Fibroblast of the conjunctiva (primary cell): ENCODE data around the gene CTRL.
"Not testable (repeated sequence)": the region's sequence is repeated elsewhere in the genome, so short reads cannot be mapped to it uniquely, and the experiment has no call there.

Source experiments
- DNase-seq: peaks from one replicate; pipeline ENCODE4 v3.0.0-alpha.2; 2010; ENCODE audit warnings: low read depth

CTRL gene

GRCh38 chr16:67931712-67932461, at the start of gene CTRL:
CTRL (minus strand) TSS chr16:67931862; CDS start chr16:67931852, 10 bp downstream.
- DNase-seq: no peak

- no peak for DNase-seq
Measured at GRCh38 chr16:67979955-67980678, 48.5 kb upstream of the CTRL start, which contains the start of gene DPEP3. DPEP3 (minus strand) TSS chr16:67980499; CDS start chr16:67980380, 119 bp downstream.

DNA sequence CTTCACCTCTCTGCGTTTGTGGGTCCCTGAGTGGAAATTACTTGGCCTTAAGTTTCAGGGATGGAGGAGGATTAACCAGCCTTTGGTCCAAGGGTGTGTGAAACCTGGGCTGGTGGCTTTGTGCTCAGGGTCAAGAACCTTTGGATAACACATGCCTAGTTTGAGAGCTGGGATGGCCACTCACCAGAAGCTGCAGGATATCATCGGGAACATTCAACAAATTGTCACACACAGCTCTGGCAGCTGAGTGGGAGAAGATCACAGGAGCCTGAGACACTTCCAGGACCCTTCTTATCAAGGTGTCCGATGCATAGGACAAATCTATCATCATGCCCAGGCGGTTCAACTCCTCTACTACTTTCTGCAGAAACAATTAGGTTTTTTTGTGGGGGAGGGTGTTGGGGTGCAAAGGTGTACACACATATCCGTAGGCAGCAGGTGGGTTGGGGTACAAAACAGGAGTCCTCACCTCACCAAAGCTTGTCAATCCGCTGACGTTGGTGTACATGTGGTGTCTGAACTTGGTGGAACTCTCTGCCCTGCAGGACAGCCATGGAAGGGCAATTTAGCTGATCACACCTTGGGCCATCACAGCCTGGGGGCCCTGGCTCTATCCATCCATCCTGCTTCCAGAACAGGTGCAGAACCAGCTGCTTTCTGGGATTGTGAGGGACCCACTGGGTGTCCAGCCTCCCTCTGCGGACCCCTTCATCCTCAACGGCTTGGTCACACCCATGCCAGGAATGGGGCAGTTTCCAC, 46.0 kb upstream of the CTRL start:
- DNase-seq: no peak

- no peak for DNase-seq
Measured at GRCh38 chr16:67977005-67977404, 45.3 kb upstream of the CTRL start.

DNA sequence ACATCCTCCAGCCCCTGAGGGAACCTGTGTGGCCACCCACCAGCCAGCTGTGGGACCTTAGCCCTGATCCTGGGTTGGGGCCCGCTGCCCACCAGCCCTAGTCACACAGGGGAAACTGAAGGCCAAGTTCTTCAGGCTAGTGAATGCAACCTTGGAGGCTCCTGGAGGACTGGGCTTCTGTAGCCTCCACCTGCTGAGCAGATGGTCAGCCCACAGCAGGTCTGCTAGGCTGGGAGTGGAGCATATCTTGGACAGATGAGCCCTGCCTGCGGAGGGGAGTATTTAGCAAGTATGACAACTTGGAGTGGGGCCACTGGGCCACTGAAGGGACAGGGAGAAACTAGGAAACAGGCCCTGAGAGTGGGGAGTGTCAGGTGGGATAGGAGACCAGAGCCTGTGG, 44.5 kb upstream of the CTRL start:
- DNase-seq: no peak

DNA sequence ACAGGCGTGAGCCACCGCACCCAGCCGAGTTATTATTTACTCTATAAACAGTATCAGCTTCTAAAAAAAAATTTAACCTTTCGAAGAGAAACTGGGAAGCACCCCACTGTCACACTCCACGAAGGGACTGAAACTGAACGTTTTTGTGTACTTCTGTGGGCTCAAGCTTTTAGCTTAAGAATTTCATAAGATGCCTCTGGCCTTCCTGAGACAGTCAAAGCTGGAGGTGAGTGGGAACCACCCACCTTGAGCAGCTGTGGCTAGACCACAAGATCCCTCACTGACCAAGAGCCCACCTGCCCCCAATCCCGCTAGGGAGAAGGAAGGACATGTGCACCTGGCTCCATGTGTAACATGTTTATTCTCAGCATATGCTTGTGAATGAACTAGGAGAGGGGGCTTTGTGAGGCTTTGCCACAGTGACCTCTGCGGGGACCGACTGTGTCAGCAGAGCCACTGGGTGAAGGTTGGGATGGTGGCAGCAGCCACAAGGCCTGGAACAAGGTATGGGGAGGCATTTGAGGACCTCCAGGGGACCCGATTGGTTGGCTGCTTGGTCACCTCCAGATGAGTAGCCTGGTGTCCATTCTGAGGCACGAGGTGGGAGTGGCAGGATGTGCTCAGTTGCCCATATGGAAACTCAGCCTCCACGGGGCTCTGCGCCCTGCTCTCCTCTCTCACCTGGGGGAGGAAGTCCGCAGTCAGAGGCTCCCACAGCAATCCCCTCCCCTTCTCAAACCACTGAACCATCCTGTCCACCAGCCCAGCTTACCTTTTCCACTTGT, 43.9 kb upstream of the CTRL start:
- DNase-seq: no peak

- DNase-seq: not testable (repeated sequence)
Measured at GRCh38 chr16:67972285-67972684, 40.6 kb upstream of the CTRL start.

DNA sequence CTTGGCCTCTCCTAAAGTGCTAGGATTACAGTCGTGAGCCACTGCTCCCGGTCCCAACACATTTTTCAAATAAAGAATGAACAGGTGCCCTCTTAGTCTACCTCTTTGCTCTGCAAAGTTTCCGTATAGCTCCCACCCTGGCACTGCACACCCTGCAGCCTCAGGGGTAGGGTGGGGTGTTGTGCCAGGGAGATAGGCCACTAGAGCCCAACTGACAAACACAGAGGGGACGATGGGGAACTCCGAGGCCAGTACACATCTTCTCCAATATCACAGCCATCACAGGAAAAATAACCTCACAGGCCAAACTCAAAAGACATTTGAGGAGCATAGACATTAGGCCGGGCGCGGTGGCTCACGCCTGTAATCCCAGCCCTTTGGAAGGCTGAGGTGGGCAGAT, 39.4 kb upstream of the CTRL start:
- no peak for DNase-seq

DNA sequence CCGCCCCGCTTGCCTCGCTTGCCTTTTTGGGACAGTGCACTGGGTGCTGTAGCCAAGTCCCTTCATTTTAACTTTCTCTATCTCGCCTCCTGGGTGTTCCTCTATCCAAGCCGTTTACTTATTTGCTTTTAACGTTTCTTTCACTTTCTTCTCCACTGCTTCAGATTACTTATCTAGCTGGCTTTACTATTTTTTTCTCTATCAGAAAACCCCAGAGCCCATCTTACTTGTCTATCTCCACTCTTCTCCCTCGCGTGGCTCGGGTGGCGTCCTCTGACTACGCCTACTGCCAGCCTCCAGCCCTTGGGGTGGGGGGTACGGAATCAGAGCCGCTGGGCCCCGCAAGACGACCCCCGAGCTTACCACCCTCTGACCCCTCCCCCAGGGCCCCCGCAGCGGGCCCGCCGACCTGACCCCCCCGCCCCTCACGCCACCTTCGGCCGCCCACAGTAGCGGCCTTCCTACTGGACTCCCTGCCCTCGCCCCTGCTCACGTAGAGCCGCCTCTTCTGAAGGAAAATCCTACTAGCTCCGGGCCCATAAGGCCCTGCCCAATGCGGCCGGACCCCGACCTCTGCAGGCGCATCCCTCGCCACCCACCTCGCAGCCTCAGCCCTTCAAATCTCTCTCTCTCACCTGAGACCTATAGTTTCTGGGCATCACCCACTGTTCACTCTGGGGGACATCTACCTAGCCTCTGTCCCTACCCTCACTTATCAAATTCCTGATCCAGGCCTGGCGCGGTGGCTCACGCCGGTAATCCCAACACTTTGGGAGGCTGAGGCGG, 37.8 kb upstream of the CTRL start:
- DNase-seq: no peak

GRCh38 chr16:67968400-67969253, 37.0 kb upstream of the CTRL start, which contains the start of gene SLC12A4:
SLC12A4 (minus strand) TSS chr16:67968637; CDS start chr16:67968553, 84 bp downstream.
- peak; percentile 56 for DNase-seq

DNA sequence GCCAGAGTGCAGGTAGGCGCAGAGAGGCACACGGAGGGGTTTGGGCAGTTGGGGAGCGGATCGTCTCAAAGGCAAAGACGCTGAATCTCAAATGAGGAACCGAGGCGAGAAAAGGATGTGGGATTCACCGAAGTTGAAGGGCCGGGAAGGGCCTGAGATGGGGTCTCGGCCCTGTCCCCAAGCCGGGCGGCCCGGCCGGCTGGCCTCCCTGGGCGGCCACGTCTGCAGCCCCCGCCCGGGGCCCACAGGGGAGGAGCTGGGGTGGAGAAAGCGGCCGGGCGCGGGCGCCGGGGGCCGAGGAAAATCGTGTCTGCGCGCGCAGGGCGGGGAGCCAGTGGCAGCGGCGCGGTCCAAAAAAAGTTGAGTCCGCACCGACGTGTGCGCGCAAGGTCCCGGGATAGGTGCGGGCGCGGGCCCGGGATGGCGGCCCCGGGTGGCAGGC, 36.3 kb upstream of the CTRL start:
- no peak for DNase-seq

- DNase-seq: no peak
Measured at GRCh38 chr16:67967183-67967957, 35.7 kb upstream of the CTRL start.

GRCh38 chr16:67966549-67967182, 35.0 kb upstream of the CTRL start:
- no peak for DNase-seq

- DNase-seq: no peak
Measured at GRCh38 chr16:67965668-67966548, 34.2 kb upstream of the CTRL start.

- no peak for DNase-seq
Measured at GRCh38 chr16:67964477-67965131, 32.9 kb upstream of the CTRL start.

DNA sequence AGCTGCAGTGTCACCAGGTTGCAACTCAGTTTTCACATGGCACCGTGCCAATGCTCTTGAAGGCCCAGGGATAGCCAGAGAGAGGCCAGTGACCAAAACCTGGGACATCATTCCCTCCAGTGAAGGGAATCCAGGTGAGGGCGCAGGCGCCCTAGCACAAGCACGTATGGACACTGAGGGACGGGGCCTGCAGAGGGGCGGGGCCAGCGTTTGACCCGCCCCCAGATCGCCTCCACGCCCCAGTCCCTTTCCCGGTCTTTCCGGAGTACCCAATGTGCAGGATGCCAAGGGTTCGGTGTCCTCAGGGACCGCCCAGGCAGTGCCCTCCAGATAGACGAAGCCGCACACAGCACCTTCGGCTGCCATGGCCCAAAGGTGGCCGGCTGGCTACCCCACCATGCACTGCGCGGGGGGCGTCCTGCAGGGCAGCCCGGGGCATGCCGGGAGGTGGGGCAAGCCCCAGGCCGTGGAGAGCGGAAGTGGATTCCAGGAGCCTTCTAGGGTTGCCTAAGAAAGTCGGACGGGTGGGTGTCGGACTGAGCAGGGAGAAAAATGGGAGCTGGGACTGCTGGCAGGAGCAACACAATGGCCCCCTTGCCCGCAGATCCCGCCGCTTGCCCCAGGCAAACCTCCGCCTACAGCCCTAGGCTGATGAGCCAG, 32.1 kb upstream of the CTRL start:
- DNase-seq: no peak

DNA sequence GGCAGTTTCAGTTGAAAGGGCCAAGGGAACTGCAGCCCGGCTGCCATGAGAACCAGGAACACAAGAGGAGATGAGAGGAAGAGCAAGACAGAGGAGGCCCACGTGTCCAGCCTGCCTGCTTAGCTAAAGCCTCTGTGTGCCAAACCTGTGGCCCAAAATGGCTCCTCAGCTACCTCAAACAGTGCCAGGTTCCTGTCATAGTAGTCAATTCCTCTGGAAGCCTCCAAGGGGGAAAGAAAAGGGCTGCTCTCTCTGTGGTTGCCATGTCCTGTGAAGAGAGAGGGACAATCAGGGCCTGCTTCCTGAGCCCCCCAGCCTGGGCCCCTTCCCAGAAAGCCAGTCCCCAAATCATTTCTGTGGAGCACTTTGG, 31.6 kb upstream of the CTRL start:
- DNase-seq: no peak
